GM23248 (cell line): ENCODE data around the gene FOXR2. TPM values are rescaled to one million over a fixed set of nuclear protein-coding genes. Genes with fewer than 3 reads are reported as not detected.

ENCODE experiments used
- DNase-seq: peaks from one replicate; pipeline ENCODE4 v3.0.0-alpha.2; 2015
- H2AFZ ChIP-seq: fragments of 200-600 bp; sonication (generic); 2 replicates; pipeline ENCODE4 v1.6.1; 2016; ENCODE audit warnings: antibody characterized with exemption
- H3F3A ChIP-seq: fragments of 200-600 bp; sonication (generic); 2 replicates; pipeline ENCODE4 v1.6.1; 2016; ENCODE audit warnings: mild to moderate bottlenecking, antibody characterized with exemption, mixed run types; ENCODE audit not compliant: insufficient read depth
- H3K27ac ChIP-seq: fragments of 200-600 bp; sonication (generic); 2 replicates; pipeline ENCODE4 v1.5.1; 2016; ENCODE audit warnings: mild to moderate bottlenecking
- H3K27me3 ChIP-seq: fragments of 200-600 bp; sonication (generic); replicated peaks from 2 replicates; pipeline ENCODE4 v1.6.1; 2016; ENCODE audit warnings: mild to moderate bottlenecking; ENCODE audit not compliant: insufficient read depth
- H3K36me3 ChIP-seq: fragments of 200-600 bp; sonication (generic); 2 replicates; pipeline ENCODE4 v1.6.1; 2016; ENCODE audit warnings: low read depth, mild to moderate bottlenecking
- H3K4me1 ChIP-seq: fragments of 200-600 bp; sonication (generic); 2 replicates; pipeline ENCODE4 v1.6.1; 2016; ENCODE audit warnings: mild to moderate bottlenecking; ENCODE audit not compliant: insufficient read depth
- H3K4me2 ChIP-seq: fragments of 200-600 bp; sonication (generic); one replicate; pipeline ENCODE4 v1.6.1; 2016; ENCODE audit warnings: mild to moderate bottlenecking; ENCODE audit not compliant: unreplicated experiment
- H3K4me3 ChIP-seq: fragments of 200-600 bp; sonication (generic); 2 replicates; pipeline ENCODE4 v1.5.1; 2016; ENCODE audit warnings: mild to moderate bottlenecking
- H3K79me2 ChIP-seq: fragments of 200-600 bp; sonication (generic); 2 replicates; pipeline ENCODE4 v1.6.1; 2016; ENCODE audit warnings: mild to moderate bottlenecking; ENCODE audit not compliant: insufficient read depth
- H3K9ac ChIP-seq: fragments of 200-600 bp; sonication (generic); 2 replicates; pipeline ENCODE4 v1.6.1; 2016; ENCODE audit warnings: mild to moderate bottlenecking
- H3K9me2 ChIP-seq: fragments of 200-600 bp; sonication (generic); 2 replicates; pipeline ENCODE4 v1.6.1; 2016; ENCODE audit warnings: mixed run types, mild to moderate bottlenecking, moderate library complexity; ENCODE audit not compliant: insufficient read depth
- H3K9me3 ChIP-seq: fragments of 200-600 bp; sonication (generic); one replicate; pipeline ENCODE4 v1.6.1; 2017; ENCODE audit warnings: low read depth
- H4K20me1 ChIP-seq: fragments of 200-600 bp; sonication (generic); 2 replicates; pipeline ENCODE4 v1.6.0; 2016; ENCODE audit not compliant: insufficient read depth
- EZH2 ChIP-seq: fragments of 200-600 bp; sonication (generic); IDR thresholded peaks from 2 replicates; pipeline ENCODE4 v1.6.1; 2018; ENCODE audit warnings: antibody characterized with exemption, mild to moderate bottlenecking; ENCODE audit not compliant: insufficient read depth, poor library complexity, severe bottlenecking
- EZH2phosphoT487 ChIP-seq: fragments of 200-600 bp; sonication (generic); IDR thresholded peaks from 2 replicates; pipeline ENCODE4 v1.6.1; 2018; ENCODE audit warnings: antibody characterized with exemption, moderate library complexity, mild to moderate bottlenecking, low read depth; ENCODE audit not compliant: insufficient read depth
- WGBS, 2 experiments: methylation state at CpG; one replicate each; pipeline ENCODE4 v1.1.6; 2015 to 2017; ENCODE audit warnings: low lambda C conversion rate in 2 of 2, low coverage in 1 of 2; ENCODE audit errors: missing lambda C conversion rate in 2 of 2; 5-methylcytosine and 5-hydroxymethylcytosine counted together
- in situ Hi-C: fragments of 300-500 bp; cut with MboI; formaldehyde crosslinking; loops from 2 replicates; pipeline ENCODE4 v1.15.0; 2020
- polyA plus RNA-seq: library from polyadenylated mRNA; unstranded; fragments of >200 nt; fragmentation: Nextera tagmentation; extraction: Ambion mirVana; gene quantifications from 2 replicates; pipeline ENCODE4 v1.2.1, GENCODE V29; 2016
- small RNA-seq: library from RNA; depleted of rRNA; stranded (forward); fragments of <200 nt; gene quantifications from one replicate; pipeline ENCODE3, GENCODE V24; 2014; ENCODE audit warnings: low read depth, low replicate concordance
- total RNA-seq: library from RNA; depleted of rRNA; stranded (reverse); fragments of >200 nt; shearing (Covaris generic); gene quantifications from 2 replicates; pipeline ENCODE4 v1.2.3, GENCODE V29; 2014; rRNA removed

The FOXR2 gene
- total and polyA plus RNA-seq, 2 experiments from 2014 or later: not detected

GRCh38 chrX:55640854-55641253 is 17.7 kb downstream of the FOXR2 start:
- no peak for TF ChIP-seq EZH2phosphoT487
- no peak for TF ChIP-seq EZH2
- Histone ChIP-seq H3K9ac (no peak overlapping the region), H3K4me1 (no peaks in the 10 kb centered on the region), H3F3A (no peaks in the 10 kb centered on the region), H3K27ac (no peak overlapping the region), H2AFZ (no peak overlapping the region), H3K9me3 (no peaks in the 10 kb centered on the region), H3K27me3 (no peaks in the 10 kb centered on the region), H3K79me2 (no peaks in the 10 kb centered on the region), H3K4me3 (no peak overlapping the region), H3K9me2 (no peaks in the 10 kb centered on the region), H3K4me2 (no peak overlapping the region), H4K20me1 (no peaks in the 10 kb centered on the region), H3K36me3 (no peaks in the 10 kb centered on the region)
- DNase-seq: no peak
- in situ Hi-C loops: no loop called here
- 32 to 46% methylated on average over 4 of the region's 4 CpGs for WGBS, 2 experiments

GRCh38 chrX:55648434-55648833 is 25.2 kb downstream of the FOXR2 start:
- Histone ChIP-seq H3K9me2 (no peaks in the 10 kb centered on the region), H3K27me3 (no peaks in the 10 kb centered on the region), H3K79me2 (no peaks in the 10 kb centered on the region), H3K36me3 (no peaks in the 10 kb centered on the region), H4K20me1 (no peaks in the 10 kb centered on the region), H3K4me2 (no peak overlapping the region), H3K27ac (no peak overlapping the region), H3K9ac (no peak overlapping the region), H2AFZ (no peak overlapping the region), H3K4me1 (no peaks in the 10 kb centered on the region), H3K4me3 (no peak overlapping the region), H3K9me3 (no peaks in the 10 kb centered on the region), H3F3A (no peaks in the 10 kb centered on the region)
- 24 to 33% methylated on average over 5 of the region's 5 CpGs for WGBS, 2 experiments
- in situ Hi-C loops: no loop called here
- TF ChIP-seq EZH2: no peak
- no peak for TF ChIP-seq EZH2phosphoT487
- DNase-seq: no peak

- WGBS, 2 experiments: 0 to 3% methylated on average over 2 of the region's 2 CpGs
- H3K36me3 ChIP-seq: no peaks in the 10 kb centered on the region
- no peak overlapping the region for H2AFZ ChIP-seq
- no peak for DNase-seq
- no peaks in the 10 kb centered on the region for H3K9me2 ChIP-seq
- no peak overlapping the region for H3K4me3 ChIP-seq
- H3K4me2 ChIP-seq: no peak overlapping the region
- no peaks in the 10 kb centered on the region for H3K4me1 ChIP-seq
- H3K9ac ChIP-seq: no peak overlapping the region
- H4K20me1 ChIP-seq: no peaks in the 10 kb centered on the region
- H3K9me3 ChIP-seq: no peaks in the 10 kb centered on the region
- H3K27ac ChIP-seq: no peak overlapping the region
- no peaks in the 10 kb centered on the region for H3F3A ChIP-seq
- in situ Hi-C loops: no loop called here
- TF ChIP-seq EZH2phosphoT487 (no peak), EZH2 (no peak)
- H3K27me3 ChIP-seq: no peaks in the 10 kb centered on the region
- no peaks in the 10 kb centered on the region for H3K79me2 ChIP-seq
These were observed 36.7 kb downstream of the FOXR2 start for GRCh38 chrX:55659931-55660330.

GRCh38 chrX:55663584-55663983 is 40.4 kb downstream of the FOXR2 start:
- Histone ChIP-seq H3K9me2 (no peaks in the 10 kb centered on the region), H3F3A (no peaks in the 10 kb centered on the region), H3K27me3 (no peaks in the 10 kb centered on the region), H3K4me3 (no peak overlapping the region), H3K36me3 (no peaks in the 10 kb centered on the region), H3K4me1 (no peaks in the 10 kb centered on the region), H3K4me2 (no peak overlapping the region), H3K27ac (no peak overlapping the region), H3K9ac (no peak overlapping the region), H4K20me1 (no peaks in the 10 kb centered on the region), H3K79me2 (no peaks in the 10 kb centered on the region), H3K9me3 (no peaks in the 10 kb centered on the region), H2AFZ (no peak overlapping the region)
- no peak for DNase-seq
- TF ChIP-seq EZH2phosphoT487 (no peak), EZH2 (no peak)
- in situ Hi-C loops: no loop called here
- 18 to 22% methylated on average over 3 of the region's 3 CpGs for WGBS, 2 experiments

GRCh38 chrX:55668084-55668483 is 44.9 kb downstream of the FOXR2 start:
- no peak overlapping the region for H3K4me3 ChIP-seq
- no peak overlapping the region for H3K9ac ChIP-seq
- no peaks in the 10 kb centered on the region for H3K27me3 ChIP-seq
- H3F3A ChIP-seq: no peaks in the 10 kb centered on the region
- no peaks in the 10 kb centered on the region for H3K4me1 ChIP-seq
- DNase-seq: no peak
- no peaks in the 10 kb centered on the region for H3K79me2 ChIP-seq
- H3K4me2 ChIP-seq: no peak overlapping the region
- H3K36me3 ChIP-seq: no peaks in the 10 kb centered on the region
- WGBS, 2 experiments: 47 to 60% methylated on average over 1 of the region's 1 CpG
- H4K20me1 ChIP-seq: no peaks in the 10 kb centered on the region
- in situ Hi-C loops: no loop called here
- no peaks in the 10 kb centered on the region for H3K9me3 ChIP-seq
- no peak overlapping the region for H2AFZ ChIP-seq
- TF ChIP-seq EZH2phosphoT487: no peak
- TF ChIP-seq EZH2: no peak
- H3K27ac ChIP-seq: no peak overlapping the region
- no peaks in the 10 kb centered on the region for H3K9me2 ChIP-seq

Small RNA genes lying within 50 kb of the gene (small RNA-seq; reads per million reads assigned to genes)
- not detected for gene RF00019

Other genes with a start within 250 kb of the FOXR2 start
- 32.5 and 37.2 TPM in 2 replicates for gene MAGEH1, start 171.3 kb upstream of the FOXR2 start, total RNA-seq
- gene MAGEH1, start 171.3 kb upstream of the FOXR2 start, polyA plus RNA-seq: 38.3 and 38.6 TPM in 2 replicates
- gene USP51, start 133.6 kb upstream of the FOXR2 start, total RNA-seq: 0.89 and 1.1 TPM in 2 replicates
- 0.23 and 0.48 TPM in 2 replicates for gene USP51, start 133.6 kb upstream of the FOXR2 start, polyA plus RNA-seq
- 12.9 and 19.0 TPM in 2 replicates for gene RRAGB, start 94.3 kb downstream of the FOXR2 start, total RNA-seq
- gene RRAGB, start 94.3 kb downstream of the FOXR2 start, polyA plus RNA-seq: 21.3 and 23.9 TPM in 2 replicates